Activated naive CD8-positive, alpha-beta T cell treated with anti-CD3 and anti-CD28 coated beads, Interleukin-2, amount 50 U/mL, for 16 hours (primary cell): ENCODE results near the gene PDHX.

Experiments
- DNase-seq: peaks from one replicate; pipeline ENCODE4 v3.0.0-alpha.2; 2020; ENCODE audit warnings: low read depth, low spot score

Gene PDHX

DNA sequence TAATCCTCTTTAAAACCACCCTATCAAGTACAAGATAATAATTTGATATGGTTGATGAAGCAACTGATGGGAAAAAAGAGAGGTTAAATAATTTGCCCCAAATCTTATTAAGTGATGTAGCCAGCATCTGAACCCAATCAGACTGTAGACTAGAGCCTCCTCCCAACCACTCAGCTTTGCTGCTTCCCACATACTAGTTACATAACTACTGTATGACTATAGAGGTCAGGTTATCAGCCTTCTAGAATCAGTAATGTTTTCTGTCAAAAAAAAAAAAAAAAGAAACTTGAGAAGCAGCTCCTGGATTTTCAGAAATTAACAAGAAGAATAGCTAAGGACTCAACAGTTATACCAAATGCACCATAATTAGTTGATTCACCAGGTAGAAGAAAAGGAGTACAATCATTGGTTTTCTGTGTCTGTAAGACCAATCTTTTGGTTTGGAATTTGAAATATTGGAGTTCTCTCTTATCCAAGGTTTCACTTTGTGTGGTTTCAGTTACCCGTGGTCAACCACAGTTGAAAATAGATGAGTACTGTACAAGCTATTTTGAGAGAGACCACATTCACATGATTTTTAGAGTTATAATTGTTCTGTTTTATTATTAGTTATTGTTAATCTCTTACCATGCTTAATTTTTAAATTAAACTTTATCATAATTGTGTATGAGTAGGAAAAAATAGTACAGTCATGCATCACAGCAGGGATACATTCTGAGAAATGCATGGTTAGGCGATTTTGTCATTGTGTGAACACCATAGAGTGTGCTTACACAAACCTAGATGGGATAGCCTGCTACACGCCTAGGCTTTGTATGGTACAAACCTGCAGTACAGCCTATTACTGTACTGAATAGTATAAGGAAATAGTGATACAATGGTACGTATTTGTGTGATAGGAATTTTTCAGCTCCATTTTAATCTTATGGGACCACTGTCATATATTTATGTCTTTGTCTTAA, 72.2 kb downstream of the PDHX start:
- DNase-seq: no peak

DNA sequence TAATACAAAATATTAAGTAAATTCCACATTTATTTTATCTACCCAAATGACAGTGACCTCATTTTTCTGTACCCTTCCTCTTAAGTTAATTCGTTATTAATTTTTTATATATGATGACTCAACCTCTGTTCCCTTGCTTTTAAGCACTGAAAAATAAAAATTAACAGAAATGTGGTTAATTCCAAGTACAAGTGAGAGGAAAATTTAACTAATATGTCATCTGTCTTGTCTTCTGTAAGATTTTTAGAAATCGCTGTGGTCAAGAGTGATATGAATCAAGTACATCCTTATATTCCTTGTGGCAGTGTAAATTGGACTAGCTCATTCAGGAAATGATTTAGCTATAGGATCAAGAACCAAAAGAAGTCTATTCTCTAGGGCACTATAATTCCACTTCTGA, 74.5 kb downstream of the PDHX start:
- no peak for DNase-seq

DNA sequence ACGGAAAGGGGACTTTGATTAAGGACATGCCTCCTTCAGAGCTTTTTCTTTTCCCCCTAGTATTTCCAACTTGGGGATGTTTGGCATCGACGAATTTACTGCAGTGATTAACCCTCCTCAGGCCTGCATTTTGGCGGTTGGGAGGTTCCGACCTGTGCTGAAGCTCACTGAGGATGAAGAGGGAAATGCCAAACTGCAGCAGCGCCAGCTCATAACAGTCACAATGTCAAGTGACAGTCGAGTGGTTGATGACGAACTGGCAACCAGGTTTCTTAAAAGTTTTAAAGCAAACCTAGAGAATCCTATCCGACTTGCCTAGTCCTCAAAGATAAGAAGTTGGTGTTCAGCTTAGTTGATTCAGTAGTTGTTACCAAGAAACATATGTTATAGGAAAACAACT, 78.4 kb downstream of the PDHX start:
- DNase-seq: no peak

GRCh38 chr11:34996958-34997357, 80.5 kb downstream of the PDHX start:
- no peak for DNase-seq

DNA sequence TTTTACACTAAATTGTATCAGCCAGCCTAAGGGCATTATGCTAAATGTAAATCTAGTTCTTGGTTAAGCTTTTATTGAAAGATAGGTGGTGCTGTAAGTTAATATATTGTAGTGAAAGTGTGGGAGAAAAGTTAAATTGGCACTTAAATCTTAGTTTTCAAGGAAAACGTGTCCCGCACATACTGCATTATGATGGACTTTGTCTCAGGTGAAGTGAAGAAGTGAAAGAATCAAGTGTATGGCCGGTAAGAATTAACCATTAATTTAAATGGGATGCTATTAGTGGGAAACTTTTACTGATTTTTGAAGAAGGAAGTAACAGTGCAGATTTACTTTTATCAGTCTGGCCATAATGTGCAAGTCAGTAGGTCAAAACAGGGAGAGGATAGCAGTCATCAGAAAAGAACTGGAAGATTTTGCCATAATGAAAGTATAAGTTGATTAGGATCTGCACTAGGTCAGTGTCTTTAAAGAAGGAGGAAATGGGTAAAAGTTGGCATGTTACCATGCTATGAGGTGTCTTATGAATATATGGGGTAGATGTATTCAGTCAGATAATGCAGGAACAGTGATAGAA, 81.6 kb downstream of the PDHX start:
- no peak for DNase-seq

DNA sequence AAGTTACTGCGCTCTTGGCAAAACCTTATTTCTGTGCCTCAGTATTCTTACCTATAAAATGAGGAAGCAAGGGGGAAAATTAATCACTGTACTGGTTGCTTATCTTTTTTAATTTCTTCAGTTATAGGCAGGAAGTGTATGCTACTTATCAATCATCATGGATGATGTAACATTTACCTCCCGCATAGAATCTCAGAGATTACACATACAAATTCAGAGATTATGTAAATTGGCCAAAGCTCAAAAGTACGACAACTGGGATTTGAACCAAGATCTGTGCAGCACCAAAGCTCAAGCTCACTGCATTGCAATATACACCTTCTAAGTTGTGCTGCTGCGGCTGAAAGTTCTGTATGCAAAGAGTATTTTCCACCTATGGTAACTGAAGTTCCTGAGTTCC, 83.0 kb downstream of the PDHX start:
- DNase-seq: no peak

- DNase-seq: no peak
These were observed 86.8 kb downstream of the PDHX start for GRCh38 chr11:35003186-35003585.

DNA sequence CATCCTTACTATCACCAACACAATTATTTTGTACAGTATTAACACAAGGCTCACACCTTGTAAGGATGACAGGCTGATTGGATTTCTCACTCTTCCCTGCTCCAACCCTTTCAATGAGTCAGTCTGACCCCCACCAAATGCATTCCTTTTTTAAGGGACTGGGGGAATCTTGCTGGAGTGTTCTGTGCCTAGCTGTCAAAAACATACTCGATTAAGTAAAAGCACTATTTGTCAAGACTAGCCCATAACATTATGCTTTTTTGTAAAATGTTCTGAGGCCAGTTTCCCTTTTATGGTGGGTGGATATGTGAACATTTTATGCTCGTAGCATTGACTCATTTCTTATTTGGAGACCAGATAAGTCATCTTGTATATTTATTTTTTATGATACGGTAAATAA, 87.2 kb downstream of the PDHX start:
- DNase-seq: no peak

GRCh38 chr11:35005141-35005780, 88.8 kb downstream of the PDHX start:
- no peak for DNase-seq

DNA sequence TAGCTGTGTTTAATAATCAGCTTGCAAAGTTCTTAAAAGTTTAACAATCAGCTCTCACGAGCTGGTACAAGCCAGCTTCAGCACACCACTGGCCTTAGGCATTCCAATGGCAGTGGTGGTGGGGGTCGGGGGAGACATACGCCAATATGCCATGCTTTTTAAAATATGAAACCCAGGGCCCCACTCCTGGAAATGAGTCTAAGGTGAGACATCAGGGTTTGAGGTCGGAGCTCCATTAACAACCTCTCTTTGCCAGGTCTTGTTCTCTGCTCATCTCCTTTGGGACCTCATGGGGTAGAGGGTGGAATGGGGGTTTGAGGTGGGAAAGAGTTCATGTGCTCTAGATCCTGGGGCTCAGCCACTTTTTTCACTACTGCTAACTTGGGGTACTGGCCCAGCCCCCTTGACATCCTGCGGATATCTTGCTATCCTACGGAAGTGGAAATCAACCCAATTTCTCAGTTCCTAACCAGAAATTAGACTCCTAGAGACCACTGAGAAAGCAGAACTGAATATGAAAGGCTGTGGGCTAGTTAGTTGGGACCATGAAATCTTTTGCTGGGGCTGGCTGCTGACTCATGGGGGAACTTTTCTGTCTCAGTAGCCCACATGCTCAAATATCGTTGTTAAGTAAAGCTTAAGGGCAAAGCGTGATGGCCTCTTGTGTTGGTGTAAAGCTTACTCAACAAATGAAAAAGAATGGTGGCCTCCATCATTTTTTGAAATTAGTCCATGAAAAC, 90.1 kb downstream of the PDHX start:
- DNase-seq: no peak

DNA sequence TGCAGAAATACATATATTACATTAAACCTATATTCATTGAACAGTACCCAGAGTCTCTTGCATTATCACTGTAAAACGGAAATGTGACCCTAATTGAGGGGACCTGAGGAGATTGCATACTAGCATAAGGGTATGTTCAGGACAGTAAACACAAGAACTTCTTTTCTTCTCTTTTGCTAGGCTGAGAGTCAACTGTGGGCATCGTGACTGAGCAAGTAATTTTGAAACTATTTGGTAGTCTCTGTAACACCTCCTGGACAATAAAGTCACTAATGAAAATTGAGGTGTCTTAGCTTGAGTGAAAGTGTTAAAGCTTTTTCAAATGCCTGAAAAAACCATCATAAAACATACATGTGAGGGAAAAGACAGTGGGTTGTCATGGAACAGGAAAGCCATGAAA, 90.9 kb downstream of the PDHX start:
- no peak for DNase-seq

- no peak for DNase-seq
These were observed 92.9 kb downstream of the PDHX start for GRCh38 chr11:35009191-35009943.

- no peak for DNase-seq
These were observed 93.5 kb downstream of the PDHX start for GRCh38 chr11:35009944-35010342.

DNA sequence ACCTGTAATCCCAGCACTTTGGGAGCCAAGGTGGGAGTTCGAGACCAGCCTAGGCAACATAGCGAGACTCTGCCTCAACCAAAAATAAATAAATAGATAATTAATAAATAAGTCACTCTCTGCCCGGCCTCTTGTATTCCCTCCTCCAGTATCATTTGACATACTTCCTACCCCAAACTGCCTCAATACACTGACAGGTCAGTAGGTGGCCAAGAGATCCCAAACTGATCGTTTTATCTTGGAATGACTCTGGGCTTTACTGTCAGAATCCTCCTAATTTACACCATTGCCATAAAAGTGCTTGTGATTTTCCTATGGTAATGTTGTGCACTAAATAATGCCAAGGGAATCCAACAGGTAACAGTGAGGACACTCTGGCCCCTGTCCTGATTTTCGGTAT, 94.2 kb downstream of the PDHX start:
- DNase-seq: no peak

GRCh38 chr11:35011389-35011788, 95.0 kb downstream of the PDHX start:
- no peak for DNase-seq

- no peak for DNase-seq
These were observed 95.5 kb downstream of the PDHX start for GRCh38 chr11:35011944-35012343.

DNA sequence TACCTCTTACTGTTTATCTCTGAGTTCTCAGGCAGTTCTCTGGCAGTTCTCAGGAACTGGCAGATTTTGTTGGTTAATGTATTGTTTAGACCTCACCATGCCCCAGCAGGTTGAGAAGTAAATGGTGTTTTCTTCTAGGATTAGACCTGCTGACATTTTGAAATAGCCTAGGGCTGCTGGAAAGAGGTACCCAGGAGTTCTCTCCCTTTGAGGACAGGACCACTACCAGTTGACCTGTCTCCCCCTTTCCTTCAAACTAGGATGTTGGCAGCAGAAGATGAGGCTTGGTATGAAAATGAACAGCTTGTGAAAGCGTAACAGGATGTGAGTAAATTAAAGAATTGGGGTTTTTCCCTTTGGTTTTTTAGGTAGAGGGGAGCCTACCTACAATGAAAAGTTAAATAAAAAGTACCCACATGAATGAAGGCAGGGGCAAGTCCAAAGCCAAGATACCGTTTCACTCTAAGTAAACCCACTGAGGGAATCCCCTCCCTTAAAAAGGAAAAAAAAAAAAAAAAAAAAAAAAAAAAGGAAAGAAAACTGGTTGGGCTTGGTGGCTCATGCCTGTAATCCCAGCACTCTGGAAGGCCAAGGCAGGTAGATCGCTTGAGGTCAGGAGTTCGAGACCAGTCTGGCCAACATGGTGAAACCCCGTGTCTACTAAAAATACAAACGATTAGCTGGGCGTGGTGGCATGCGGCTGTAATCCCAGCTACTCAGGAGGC, 96.2 kb downstream of the PDHX start:
- no peak for DNase-seq

- DNase-seq: no peak
These were observed 97.3 kb downstream of the PDHX start for GRCh38 chr11:35013514-35014233.

GRCh38 chr11:35014346-35014745, 97.9 kb downstream of the PDHX start:
- no peak for DNase-seq
